ENCODE measurements around the gene MCCC1.
A peak's percentile ranks its signal among the peaks of the same experiment; 100 is the strongest.

Gene MCCC1

GRCh38 chr3:183027276-183027675 is 72.0 kb downstream of the MCCC1 start:
- no peak overlapping the region for H3K27ac ChIP-seq (ENCODE audit: insufficient read depth in 1 of 2, low read depth in 1 of 2, low read length in 2 of 2, poor library complexity in 1 of 2, severe bottlenecking in 2 of 2)
- no peak for DNase-seq
- peaks cover 18 to 65% (median 31%) of the 10 kb centered on the region in 4 experiments for H3K36me3 ChIP-seq (ENCODE audit: control insufficient read depth in 4 of 4, insufficient read depth in 4 of 4, low read length in 3 of 4)
- ChIA-PET POLR2A (no interaction called here), CTCF (interaction anchor here (1.0 kb wide), 1 partner anchor 119 kb away, joined by 3 read pairs; no protein-coding TSS in a partner anchor)
- no peaks in the 10 kb centered on the region for H3K4me1 ChIP-seq (ENCODE audit: control extremely low read depth in 1 of 4, control insufficient read depth in 4 of 4, insufficient read depth in 4 of 4, low read length in 3 of 4)
- 100% methylated on average over 1 of the region's 1 CpG for WGBS (ENCODE audit: insufficient coverage)
- no peak overlapping the region for H3K4me3 ChIP-seq (ENCODE audit: control insufficient read depth in 1 of 7, extremely low read depth in 1 of 7, insufficient read depth in 4 of 7, low read depth in 2 of 7, low read length in 6 of 7)
- H3K27me3 ChIP-seq (replicated peaks in 2 of 5; ENCODE audit: control insufficient read depth in 4 of 5, insufficient read depth in 5 of 5, low read length in 4 of 5) = no peaks in the 10 kb centered on the region
- H3K9me3 ChIP-seq (ENCODE audit: control extremely low read depth in 1 of 5, control insufficient read depth in 4 of 5, insufficient read depth in 2 of 5, low read depth in 1 of 5, low read length in 4 of 5) = peaks cover 0 to 19% (median 6%) of the 10 kb centered on the region in 5 experiments

- Histone ChIP-seq H3K27me3 (replicated peaks in 2 of 5; ENCODE audit: control insufficient read depth in 4 of 5, insufficient read depth in 5 of 5, low read length in 4 of 5) (no peaks in the 10 kb centered on the region), H3K36me3 (ENCODE audit: control insufficient read depth in 4 of 4, insufficient read depth in 4 of 4, low read length in 3 of 4) (peaks cover 14 to 66% (median 27%) of the 10 kb centered on the region in 4 experiments), H3K27ac (ENCODE audit: insufficient read depth in 1 of 2, low read depth in 1 of 2, low read length in 2 of 2, poor library complexity in 1 of 2, severe bottlenecking in 2 of 2) (no peak overlapping the region), H3K9me3 (ENCODE audit: control extremely low read depth in 1 of 5, control insufficient read depth in 4 of 5, insufficient read depth in 2 of 5, low read depth in 1 of 5, low read length in 4 of 5) (peaks cover 0 to 5% (median 0%) of the 10 kb centered on the region in 5 experiments), H3K4me3 (ENCODE audit: control insufficient read depth in 1 of 7, extremely low read depth in 1 of 7, insufficient read depth in 4 of 7, low read depth in 2 of 7, low read length in 6 of 7) (no peak overlapping the region), H3K4me1 (ENCODE audit: control extremely low read depth in 1 of 4, control insufficient read depth in 4 of 4, insufficient read depth in 4 of 4, low read length in 3 of 4) (no peaks in the 10 kb centered on the region)
- CTCF ChIA-PET = interaction anchor here (1.1 kb wide), 1 partner anchor 21 kb away, joined by 3 read pairs; no protein-coding TSS in a partner anchor
- POLR2A ChIA-PET = no interaction called here
- no peak for DNase-seq
- WGBS (ENCODE audit: insufficient coverage) = 100% methylated on average over 1 of the region's 3 CpGs
Observed at GRCh38 chr3:183022936-183023516, 76.3 kb downstream of the MCCC1 start.

GRCh38 chr3:183018421-183019192 is 80.7 kb downstream of the MCCC1 start:
- ChIA-PET CTCF (no interaction called here), POLR2A (no interaction called here)
- Histone ChIP-seq H3K36me3 (ENCODE audit: control insufficient read depth in 4 of 4, insufficient read depth in 4 of 4, low read length in 3 of 4) (peaks cover 20 to 74% (median 32%) of the 10 kb centered on the region in 4 experiments), H3K9me3 (ENCODE audit: control extremely low read depth in 1 of 5, control insufficient read depth in 4 of 5, insufficient read depth in 2 of 5, low read depth in 1 of 5, low read length in 4 of 5) (no peaks in the 10 kb centered on the region), H3K27ac (ENCODE audit: insufficient read depth in 1 of 2, low read depth in 1 of 2, low read length in 2 of 2, poor library complexity in 1 of 2, severe bottlenecking in 2 of 2) (no peak overlapping the region), H3K4me3 (ENCODE audit: control insufficient read depth in 1 of 7, extremely low read depth in 1 of 7, insufficient read depth in 4 of 7, low read depth in 2 of 7, low read length in 6 of 7) (no peak overlapping the region), H3K27me3 (replicated peaks in 2 of 5; ENCODE audit: control insufficient read depth in 4 of 5, insufficient read depth in 5 of 5, low read length in 4 of 5) (no peaks in the 10 kb centered on the region), H3K4me1 (ENCODE audit: control extremely low read depth in 1 of 4, control insufficient read depth in 4 of 4, insufficient read depth in 4 of 4, low read length in 3 of 4) (no peaks in the 10 kb centered on the region)
- peak; percentile 11 to 86 (median 74) for DNase-seq
- WGBS (ENCODE audit: insufficient coverage) = 100% methylated on average over 1 of the region's 3 CpGs

- Histone ChIP-seq H3K9me3 (ENCODE audit: control extremely low read depth in 1 of 5, control insufficient read depth in 4 of 5, insufficient read depth in 2 of 5, low read depth in 1 of 5, low read length in 4 of 5) (no peaks in the 10 kb centered on the region), H3K27ac (ENCODE audit: insufficient read depth in 1 of 2, low read depth in 1 of 2, low read length in 2 of 2, poor library complexity in 1 of 2, severe bottlenecking in 2 of 2) (no peak overlapping the region), H3K27me3 (replicated peaks in 2 of 5; ENCODE audit: control insufficient read depth in 4 of 5, insufficient read depth in 5 of 5, low read length in 4 of 5) (no peaks in the 10 kb centered on the region), H3K4me3 (ENCODE audit: control insufficient read depth in 1 of 7, extremely low read depth in 1 of 7, insufficient read depth in 4 of 7, low read depth in 2 of 7, low read length in 6 of 7) (no peak overlapping the region), H3K36me3 (ENCODE audit: control insufficient read depth in 4 of 4, insufficient read depth in 4 of 4, low read length in 3 of 4) (peaks cover 10 to 53% (median 29%) of the 10 kb centered on the region in 4 experiments), H3K4me1 (ENCODE audit: control extremely low read depth in 1 of 4, control insufficient read depth in 4 of 4, insufficient read depth in 4 of 4, low read length in 3 of 4) (no peaks in the 10 kb centered on the region)
- DNase-seq = no peak
- CTCF ChIA-PET = interaction anchor here (1.4 kb wide), 1 partner anchor 79 kb away, joined by 3 read pairs; no protein-coding TSS in a partner anchor
- WGBS (ENCODE audit: insufficient coverage) = 40% methylated on average over 2 of the region's 2 CpGs
- POLR2A ChIA-PET = no interaction called here
Observed at GRCh38 chr3:183015185-183015584, 84.1 kb downstream of the MCCC1 start.

- 96% methylated on average over 4 of the region's 6 CpGs for WGBS (ENCODE audit: insufficient coverage)
- no peak for DNase-seq
- ChIA-PET POLR2A (interaction anchor here (0.6 kb wide), 1 partner anchor 66 kb away, joined by 3 read pairs; no protein-coding TSS in a partner anchor), CTCF (interaction anchor here (0.7 kb wide), 1 partner anchor 13 kb away, joined by 3 read pairs; no protein-coding TSS in a partner anchor)
- Histone ChIP-seq H3K36me3 (ENCODE audit: control insufficient read depth in 4 of 4, insufficient read depth in 4 of 4, low read length in 3 of 4) (peaks cover 10 to 40% (median 25%) of the 10 kb centered on the region in 4 experiments), H3K4me1 (ENCODE audit: control extremely low read depth in 1 of 4, control insufficient read depth in 4 of 4, insufficient read depth in 4 of 4, low read length in 3 of 4) (peaks cover 0 to 3% (median 0%) of the 10 kb centered on the region in 4 experiments), H3K9me3 (ENCODE audit: control extremely low read depth in 1 of 5, control insufficient read depth in 4 of 5, insufficient read depth in 2 of 5, low read depth in 1 of 5, low read length in 4 of 5) (no peaks in the 10 kb centered on the region), H3K27me3 (replicated peaks in 2 of 5; ENCODE audit: control insufficient read depth in 4 of 5, insufficient read depth in 5 of 5, low read length in 4 of 5) (no peaks in the 10 kb centered on the region), H3K27ac (ENCODE audit: insufficient read depth in 1 of 2, low read depth in 1 of 2, low read length in 2 of 2, poor library complexity in 1 of 2, severe bottlenecking in 2 of 2) (no peak overlapping the region), H3K4me3 (ENCODE audit: control insufficient read depth in 1 of 7, extremely low read depth in 1 of 7, insufficient read depth in 4 of 7, low read depth in 2 of 7, low read length in 6 of 7) (no peak overlapping the region)
Observed at GRCh38 chr3:183013856-183014255, 85.4 kb downstream of the MCCC1 start.

- ChIA-PET CTCF (interaction anchor here (0.7 kb wide), 1 partner anchor 12 kb away, joined by 3 read pairs; no protein-coding TSS in a partner anchor), POLR2A (interaction anchor here (0.7 kb wide), 1 partner anchor 1231 kb away, joined by 3 read pairs; no protein-coding TSS in a partner anchor)
- 98% methylated on average over 5 of the region's 5 CpGs for WGBS (ENCODE audit: insufficient coverage)
- no peaks in the 10 kb centered on the region for H3K9me3 ChIP-seq (ENCODE audit: control extremely low read depth in 1 of 5, control insufficient read depth in 4 of 5, insufficient read depth in 2 of 5, low read depth in 1 of 5, low read length in 4 of 5)
- no peak for DNase-seq
- peaks cover 9 to 34% (median 21%) of the 10 kb centered on the region in 4 experiments for H3K36me3 ChIP-seq (ENCODE audit: control insufficient read depth in 4 of 4, insufficient read depth in 4 of 4, low read length in 3 of 4)
- no peaks in the 10 kb centered on the region for H3K27me3 ChIP-seq (replicated peaks in 2 of 5; ENCODE audit: control insufficient read depth in 4 of 5, insufficient read depth in 5 of 5, low read length in 4 of 5)
- H3K4me3 ChIP-seq (ENCODE audit: control insufficient read depth in 1 of 7, extremely low read depth in 1 of 7, insufficient read depth in 4 of 7, low read depth in 2 of 7, low read length in 6 of 7) = no peak overlapping the region
- peaks cover 0 to 3% (median 0%) of the 10 kb centered on the region in 4 experiments for H3K4me1 ChIP-seq (ENCODE audit: control extremely low read depth in 1 of 4, control insufficient read depth in 4 of 4, insufficient read depth in 4 of 4, low read length in 3 of 4)
- no peak overlapping the region for H3K27ac ChIP-seq (ENCODE audit: insufficient read depth in 1 of 2, low read depth in 1 of 2, low read length in 2 of 2, poor library complexity in 1 of 2, severe bottlenecking in 2 of 2)
Observed at GRCh38 chr3:183013074-183013473, 86.2 kb downstream of the MCCC1 start.

- ChIA-PET CTCF (no interaction called here), POLR2A (no interaction called here)
- H3K9me3 ChIP-seq (ENCODE audit: control extremely low read depth in 1 of 5, control insufficient read depth in 4 of 5, insufficient read depth in 2 of 5, low read depth in 1 of 5, low read length in 4 of 5) = no peaks in the 10 kb centered on the region
- no peaks in the 10 kb centered on the region for H3K27me3 ChIP-seq (replicated peaks in 2 of 5; ENCODE audit: control insufficient read depth in 4 of 5, insufficient read depth in 5 of 5, low read length in 4 of 5)
- H3K27ac ChIP-seq (ENCODE audit: insufficient read depth in 1 of 2, low read depth in 1 of 2, low read length in 2 of 2, poor library complexity in 1 of 2, severe bottlenecking in 2 of 2) = no peak overlapping the region
- DNase-seq = no peak
- peaks cover 0 to 22% (median 6%) of the 10 kb centered on the region in 4 experiments for H3K36me3 ChIP-seq (ENCODE audit: control insufficient read depth in 4 of 4, insufficient read depth in 4 of 4, low read length in 3 of 4)
- H3K4me1 ChIP-seq (ENCODE audit: control extremely low read depth in 1 of 4, control insufficient read depth in 4 of 4, insufficient read depth in 4 of 4, low read length in 3 of 4) = peaks cover 0 to 3% (median 0%) of the 10 kb centered on the region in 4 experiments
- no peak overlapping the region for H3K4me3 ChIP-seq (ENCODE audit: control insufficient read depth in 1 of 7, extremely low read depth in 1 of 7, insufficient read depth in 4 of 7, low read depth in 2 of 7, low read length in 6 of 7)
Observed at GRCh38 chr3:183008800-183009199, 90.5 kb downstream of the MCCC1 start.
